Uterus (tissue), 4 donors: ENCODE data around the gene PYGL. TPM values are rescaled to one million over a fixed set of nuclear protein-coding genes. Genes with fewer than 3 reads are reported as not detected.
"Not testable (repeated sequence)": the region's sequence is repeated elsewhere in the genome, so short reads cannot be mapped to it uniquely, and the experiment has no call there.

ENCODE experiments used
- DNase-seq, 2 donors: peaks; one replicate each; pipeline ENCODE4 v3.0.0-alpha.2; 2019 to 2020
- H3K27ac ChIP-seq, 2 donors: fragments of 200-600 bp; sonication (generic); 1 replicate in 1 of 2; 2 replicates in 1 of 2; pipeline ENCODE4 v1.5.1; 2016 to 2018
- H3K27me3 ChIP-seq, 2 donors: fragments of 200-600 bp; sonication (generic); one replicate each; pipeline ENCODE4 v1.5.1; 2018 to 2019; ENCODE audit warnings: control low read depth in 1 of 2
- H3K36me3 ChIP-seq, 2 donors: fragments of 200-600 bp; sonication (generic); one replicate each; pipeline ENCODE4 v1.5.1; 2019; ENCODE audit warnings: control low read depth in 1 of 2
- H3K4me1 ChIP-seq, 2 donors: fragments of 200-600 bp; sonication (generic); one replicate each; pipeline ENCODE4 v1.5.1; 2018 to 2019; ENCODE audit warnings: control low read depth in 1 of 2
- H3K4me3 ChIP-seq, 2 donors: fragments of 200-600 bp; sonication (generic); 1 replicate in 1 of 2; 2 replicates in 1 of 2; pipeline ENCODE4 v1.5.1; 2018 to 2019; ENCODE audit warnings: mild to moderate bottlenecking in 1 of 2
- H3K9me3 ChIP-seq, 2 donors: fragments of 200-600 bp; sonication (generic); one replicate each; pipeline ENCODE4 v1.5.1; 2019; ENCODE audit warnings: control low read depth in 1 of 2
- CTCF ChIP-seq, 4 experiments: fragments of 200-600 bp in 2 of 4; fragments of 450-650 bp in 2 of 4; sonication (generic) in 2 of 4; IDR thresholded peaks; one replicate each; pipeline ENCODE4 v1.5.1; 2016 to 2019; ENCODE audit warnings: antibody characterized with exemption in 4 of 4, mild to moderate bottlenecking in 2 of 4, moderate library complexity in 1 of 4
- POLR2A ChIP-seq, 2 donors: fragments of 450-650 bp; IDR thresholded peaks; one replicate each; pipeline ENCODE4 v1.6.1; 2016; ENCODE audit warnings: antibody characterized with exemption in 2 of 2, mild to moderate bottlenecking in 1 of 2, moderate library complexity in 1 of 2
- intact Hi-C: fragments of 100-400 bp; cut with DNase I; formaldehyde crosslinking; loops from one replicate; pipeline ENCODE4 v1.15.1; 2023; ENCODE audit warnings: low total_unique reads
- total RNA-seq, 4 donors: library from RNA; depleted of rRNA in 3 of 4; stranded (reverse); fragments of >200 nt in 3 of 4; gene quantifications; one replicate each; pipeline versions ENCODE4 v1.1.0 to v1.2.4, GENCODE V29; 2014 to 2023
- donor health status: DM: yes; HTN: yes; CAD: no.

PYGL gene
- total RNA-seq, 4 donors from 2014 or later, result 15.4 to 62.4 (median 35.2) TPM

DNA sequence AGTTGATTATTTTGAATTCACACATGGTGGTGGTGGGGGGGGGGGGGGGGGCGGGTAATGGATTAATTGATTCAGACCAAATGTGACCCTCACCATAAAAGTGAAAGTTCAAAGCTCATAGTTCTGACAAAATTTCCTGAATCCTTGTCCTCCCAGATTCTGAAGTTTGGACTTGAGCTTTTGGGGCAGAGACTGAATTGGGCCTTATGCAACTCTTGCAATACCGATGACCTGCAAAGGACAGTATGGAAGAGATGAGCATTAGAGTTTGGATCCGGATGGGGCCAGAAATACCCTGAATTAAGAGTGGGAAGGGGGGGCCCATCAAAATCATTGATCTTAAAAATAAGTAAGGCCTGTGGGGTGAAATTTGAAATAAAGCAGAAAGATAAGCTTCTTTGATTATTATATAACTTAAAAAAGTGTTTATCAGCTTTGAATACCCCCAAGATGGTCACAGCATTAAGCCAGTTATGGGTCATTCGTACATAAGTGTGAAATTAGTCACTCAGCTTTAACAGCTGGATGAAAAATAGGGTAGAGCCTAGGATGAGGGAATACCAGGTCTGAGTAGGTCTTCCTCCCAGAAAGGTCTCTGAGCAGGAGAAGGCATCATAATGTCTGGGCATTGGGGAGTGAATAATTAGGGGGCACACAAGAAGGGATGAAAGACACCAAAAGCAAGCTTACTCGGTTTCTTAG, 2.1 kb upstream of the PYGL start:
- intact Hi-C loops, result loop anchor here (10.0 kb wide), 1 partner anchor 288 kb away; no protein-coding TSS in a partner anchor
- TF ChIP-seq POLR2A (IDR thresholded peaks at IDR 0.05) (no peak), CTCF (IDR thresholded peaks at IDR 0.05) (no peak)
- peak overlapping the region in 1 of 2 donors; percentile 14 for H3K27ac ChIP-seq

DNA sequence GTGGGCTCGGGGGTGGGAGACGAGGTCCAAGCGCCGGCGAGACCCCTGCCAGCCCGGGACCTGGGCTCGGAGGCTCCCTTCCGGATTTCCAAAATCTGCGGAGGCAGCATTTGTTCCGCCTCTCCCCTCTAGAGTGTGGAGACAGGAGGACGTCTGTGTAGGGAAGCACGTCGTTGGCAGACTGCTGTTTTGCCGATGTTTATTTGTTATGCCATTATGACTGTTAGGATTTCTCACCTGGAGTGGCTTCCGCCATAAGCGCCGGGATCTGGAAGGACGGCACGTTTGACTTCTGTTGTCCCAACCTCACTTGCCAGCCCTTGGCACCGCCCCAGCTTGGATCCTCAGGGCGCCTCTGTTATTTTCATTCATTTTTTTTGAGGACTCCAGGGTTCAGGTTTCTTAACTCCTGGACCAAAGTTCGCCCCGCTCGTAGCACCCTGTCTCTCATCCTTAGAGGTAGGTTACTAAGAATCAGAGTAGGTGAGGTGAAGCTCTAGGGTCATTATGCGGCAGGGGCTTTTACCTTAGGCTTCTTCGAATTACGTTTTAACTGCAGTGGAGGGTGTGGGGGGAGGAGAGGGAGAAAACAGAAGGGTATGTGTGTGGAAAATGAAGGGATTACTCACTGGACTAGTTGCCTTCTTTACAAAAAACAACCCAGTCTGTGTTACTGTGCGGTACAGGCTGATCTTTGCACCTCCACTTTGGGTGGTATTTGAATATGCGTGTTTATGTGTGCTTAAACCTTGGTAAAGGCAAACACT, 547 bp upstream of the PYGL start:
- Histone ChIP-seq H3K27me3 (no peaks in the 10 kb centered on the region), H3K9me3 (no peaks in the 10 kb centered on the region), H3K36me3 (no peaks in the 10 kb centered on the region), H3K27ac (peak overlapping the region; percentile 83 to 92), H3K4me1 (no peaks in the 10 kb centered on the region), H3K4me3 (peak overlapping the region; percentile 74 to 88)
- peak; percentile 57 to 68 for DNase-seq
- intact Hi-C loops, result loop anchor here (10.0 kb wide), 1 partner anchor 290 kb away; no protein-coding TSS in a partner anchor
- TF ChIP-seq CTCF (IDR thresholded peaks at IDR 0.05) (peak in 1 of 4 experiments; percentile 3), POLR2A (IDR thresholded peaks at IDR 0.05) (no peak)

More for the DNA sequence above, 2.1 kb upstream of the PYGL start:
- DNase-seq, result no peak
- no peak overlapping the region for H3K4me3 ChIP-seq
- H3K4me1 ChIP-seq, result no peaks in the 10 kb centered on the region
- no peaks in the 10 kb centered on the region for H3K27me3 ChIP-seq
- no peaks in the 10 kb centered on the region for H3K9me3 ChIP-seq
- no peaks in the 10 kb centered on the region for H3K36me3 ChIP-seq

DNA sequence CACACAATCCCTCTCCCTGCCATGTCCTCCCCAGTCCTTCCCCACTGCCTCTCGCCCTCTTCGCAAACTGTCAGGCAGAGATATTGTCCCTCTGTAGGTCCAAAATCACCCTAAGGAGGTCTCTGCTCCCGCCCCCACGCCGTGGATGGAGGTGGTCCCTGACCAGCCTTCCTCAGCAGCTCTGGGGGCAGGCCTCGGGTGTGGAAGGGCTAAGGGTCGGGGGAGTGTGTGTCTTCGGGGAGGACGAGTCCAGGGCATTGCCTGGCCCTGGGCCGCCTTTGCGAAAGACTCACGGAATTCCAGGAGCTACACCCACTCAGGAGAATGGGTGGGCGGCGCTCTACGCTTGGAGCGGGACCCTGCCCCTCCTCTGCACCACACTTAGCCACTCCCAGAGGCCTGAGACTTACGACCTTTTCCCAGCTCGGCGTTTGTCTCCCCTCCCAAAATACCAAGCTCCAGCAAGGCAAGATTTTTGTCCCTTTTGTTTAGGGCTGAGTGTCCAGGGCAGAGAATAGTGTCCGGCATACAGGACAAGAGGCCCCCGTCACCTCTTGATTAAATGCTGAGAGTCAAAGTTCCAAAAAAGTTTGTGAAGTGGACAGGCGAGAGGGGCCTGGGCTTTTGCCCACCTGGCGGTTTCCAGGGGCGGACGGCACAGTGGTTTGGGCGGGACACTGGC, 881 bp downstream of the PYGL start:
- Histone ChIP-seq H3K27me3 (no peaks in the 10 kb centered on the region), H3K4me3 (peak overlapping the region; percentile 74 to 88), H3K36me3 (no peaks in the 10 kb centered on the region), H3K9me3 (no peaks in the 10 kb centered on the region), H3K27ac (peak overlapping the region; percentile 83 to 92), H3K4me1 (no peaks in the 10 kb centered on the region)
- intact Hi-C loops, result loop anchor here (10.0 kb wide), 1 partner anchor 291 kb away; no protein-coding TSS in a partner anchor
- TF ChIP-seq CTCF (IDR thresholded peaks at IDR 0.05) (no peak), POLR2A (IDR thresholded peaks at IDR 0.05) (peak in 1 of 2 donors; percentile 21)
- peak; percentile 78 to 81 for DNase-seq

GRCh38 chr14:50941638-50942037, 2.6 kb downstream of the PYGL start:
- intact Hi-C loops, result loop anchor here (10.0 kb wide), 1 partner anchor 293 kb away; no protein-coding TSS in a partner anchor
- H3K27ac ChIP-seq, H3K27me3 ChIP-seq, H3K4me1 ChIP-seq, H3K36me3 ChIP-seq, H3K4me3 ChIP-seq, H3K9me3 ChIP-seq, DNase-seq: not testable (repeated sequence)

- H3K36me3 ChIP-seq, result no peaks in the 10 kb centered on the region
- no peak for TF ChIP-seq POLR2A (IDR thresholded peaks at IDR 0.05)
- TF ChIP-seq CTCF (IDR thresholded peaks at IDR 0.05), result no peak
- DNase-seq, result no peak
- intact Hi-C loops, result loop anchor here (10.0 kb wide), 1 partner anchor 294 kb away; no protein-coding TSS in a partner anchor
- H3K27me3 ChIP-seq, result no peaks in the 10 kb centered on the region
- H3K9me3 ChIP-seq, result no peaks in the 10 kb centered on the region
- H3K27ac ChIP-seq, result no peak overlapping the region
- H3K4me1 ChIP-seq, result no peaks in the 10 kb centered on the region
- H3K4me3 ChIP-seq, result no peak overlapping the region
These were observed 3.1 kb downstream of the PYGL start for GRCh38 chr14:50941151-50941550.
